Heart left ventricle (tissue), 16 donors: ENCODE measurements around the gene WWOX. TPM values are rescaled to one million over a fixed set of nuclear protein-coding genes. Genes with fewer than 3 reads are reported as not detected.

Source experiments
- ATAC-seq, 4 donors: fragments of 200-7000 bp; cut with Tn5 transposase; one replicate each; pipeline ENCODE4 v1.9.1; 2020 to 2022; ENCODE audit warnings: moderate library complexity in 4 of 4, mild to moderate bottlenecking in 3 of 4, moderate number of reproducible peaks in 1 of 4
- DNase-seq, 5 donors: peaks; one replicate each; pipeline ENCODE4 v3.0.0-alpha.2; 2020
- H3K27ac ChIP-seq, 12 donors: fragments of 200-600 bp; sonication (generic) in 4 of 12; one replicate each; pipeline versions ENCODE4 v1.5.0 to v1.8.0; 2016 to 2022; ENCODE audit warnings: mild to moderate bottlenecking in 2 of 12
- H3K27me3 ChIP-seq, 9 donors: fragments of 200-600 bp; sonication (generic) in 2 of 9; one replicate each; pipeline versions ENCODE4 v1.5.1 to v1.8.0; 2016 to 2022; ENCODE audit warnings: mild to moderate bottlenecking in 3 of 9
- H3K36me3 ChIP-seq, 9 donors: fragments of 200-600 bp; sonication (generic) in 2 of 9; one replicate each; pipeline versions ENCODE4 v1.5.0 to v1.8.0; 2018 to 2022; ENCODE audit warnings: mild to moderate bottlenecking in 2 of 9
- H3K4me1 ChIP-seq, 12 donors: fragments of 200-600 bp; sonication (generic) in 4 of 12; one replicate each; pipeline versions ENCODE4 v1.5.0 to v1.8.0; 2016 to 2022; ENCODE audit warnings: mild to moderate bottlenecking in 3 of 12
- H3K4me3 ChIP-seq, 12 donors: fragments of 200-600 bp; sonication (generic) in 4 of 12; one replicate each; pipeline versions ENCODE4 v1.5.0 to v1.8.0; 2017 to 2022; ENCODE audit warnings: mild to moderate bottlenecking in 9 of 12, moderate library complexity in 4 of 12
- H3K9me3 ChIP-seq, 12 donors: fragments of 200-600 bp; sonication (generic) in 4 of 12; one replicate each; pipeline versions ENCODE4 v1.5.0 to v1.8.0; 2016 to 2022; ENCODE audit warnings: mild to moderate bottlenecking in 1 of 12
- CTCF ChIP-seq, 12 donors: fragments of 200-600 bp; sonication (generic) in 4 of 12; IDR thresholded peaks; one replicate each; pipeline versions ENCODE4 v1.5.0 to v1.8.0; 2018 to 2022; ENCODE audit warnings: antibody characterized with exemption in 12 of 12, mild to moderate bottlenecking in 5 of 12
- POLR2A ChIP-seq, 2 donors: fragments of 450-650 bp; IDR thresholded peaks; one replicate each; pipeline ENCODE4 v1.6.1; 2017; ENCODE audit warnings: antibody characterized with exemption in 2 of 2, mild to moderate bottlenecking in 2 of 2, moderate library complexity in 2 of 2
- WGBS, 4 donors: extraction: QIAGEN DNeasy Blood & Tissue Kit in 2 of 4; methylation state at CpG; one replicate each; pipeline versions ENCODE4 v1.1.5 to v1.1.7; 2013 to 2018; 5-methylcytosine and 5-hydroxymethylcytosine counted together
- intact Hi-C, 10 donors: fragments of 100-400 bp; cut with DNase I; formaldehyde crosslinking; loops; one replicate each; pipeline versions ENCODE4 v1.11.1 to v1.14.2; 2022
- polyA plus RNA-seq, 2 donors: library from polyadenylated mRNA; stranded (reverse); fragments of 200-250 nt; gene quantifications; one replicate each; pipeline ENCODE4 v1.2.3, GENCODE V29; 2013
- total RNA-seq, 9 donors: library from RNA; depleted of rRNA in 2 of 9; stranded (reverse); fragments of >200 nt in 2 of 9; fragmentation: NEBNext Ultra II Directional in 3 of 9; extraction: Animal tissue kit (Norgen Biotek cat#: 25700) in 3 of 9; gene quantifications; one replicate each; pipeline versions ENCODE4 v1.1.0 to v1.2.4, GENCODE V29; 2016 to 2023
- donor health status: ischemic (EF 13 %, LVEDD 7.1; RV severe dilation, severe dysfunction).
- donor health status: healthy with polysubstance abuse.
- donor health status: DM: no; HTN: yes; CAD: no.
- donor health status: DM: no; HTN: no; CAD: no.
- donor health status: ischemic (EF 25% LVEDD 6.9; RV normal size, moderate dysfunction).
- donor health status: ischemic (EF 25% LVEDD 5.7; RV mildly dilated, moderate dysfunction).
- donor health status: healthy.
- donor health status: DM: yes; HTN: yes; CAD: no.
- donor health status: ischemic (EF 35%, LVEDD 5.7; RV mildly dilated, moderate dysfunction).
- donor health status: nonischemic (EF 11% LVEDD 7.7; RV severe dilation, severe dysfunction).
- donor health status: DM: yes; HTN: yes; CAD: no.
- donor health status: PGD.
- donor health status: ischemic (EF 29% LVEDD 5.4; RV normal size, mild dysfunction).
- donor health status: nonischemic (EF 23%, LVEDD 6.1; RV moderate dilation, normal function).

Gene WWOX
- total and polyA plus RNA-seq, 11 donors, result 4.3 to 18.3 (median 9.1) TPM

- TF ChIP-seq CTCF (IDR thresholded peaks at IDR 0.05), result no peak
- TF ChIP-seq POLR2A (IDR thresholded peaks at IDR 0.05), result no peak
- WGBS, 4 donors, result 95 to 97% (median 97%) methylated on average over 9 of the region's 9 CpGs
- intact Hi-C loops, result loop anchor here in 1 of 10 donors (10.0 kb wide), 1 partner anchor 89 kb away; no protein-coding TSS in a partner anchor
- DNase-seq, result no peak
- H3K36me3 ChIP-seq, result no peaks in the 10 kb centered on the region
- no peaks in the 10 kb centered on the region for H3K27me3 ChIP-seq
- H3K4me1 ChIP-seq, result peaks cover 0 to 12% (median 0%) of the 10 kb centered on the region in 12 donors
- no peak overlapping the region for H3K27ac ChIP-seq
- no peak for ATAC-seq
- H3K9me3 ChIP-seq, result no peaks in the 10 kb centered on the region
- H3K4me3 ChIP-seq, result no peak overlapping the region
These were observed 576.7 kb downstream of the WWOX start for GRCh38 chr16:78675951-78676792.

- ATAC-seq (no peak), DNase-seq (no peak)
- intact Hi-C loops, result loop anchor here in 1 of 10 donors (10.0 kb wide), 1 partner anchor 88 kb away; no protein-coding TSS in a partner anchor
- Histone ChIP-seq H3K4me3 (no peak overlapping the region), H3K27me3 (no peaks in the 10 kb centered on the region), H3K9me3 (no peaks in the 10 kb centered on the region), H3K4me1 (peaks cover 0 to 12% (median 0%) of the 10 kb centered on the region in 12 donors), H3K27ac (no peak overlapping the region), H3K36me3 (no peaks in the 10 kb centered on the region)
- 47 to 63% (median 58%) methylated on average over 4 of the region's 4 CpGs for WGBS, 4 donors
- TF ChIP-seq CTCF (IDR thresholded peaks at IDR 0.05), result no peak
- TF ChIP-seq POLR2A (IDR thresholded peaks at IDR 0.05), result no peak
These were observed 577.8 kb downstream of the WWOX start for GRCh38 chr16:78677181-78677731.

- ATAC-seq, result no peak
- 92 to 100% (median 96%) methylated on average over 2 of the region's 2 CpGs for WGBS, 4 donors
These were observed 580.1 kb downstream of the WWOX start for GRCh38 chr16:78679546-78679945.

More at GRCh38 chr16:78679546-78679945, 580.1 kb downstream of the WWOX start:
- H3K36me3 ChIP-seq, result no peaks in the 10 kb centered on the region
- H3K4me1 ChIP-seq, result peaks cover 0 to 24% (median 3%) of the 10 kb centered on the region in 12 donors
- no peak overlapping the region for H3K27ac ChIP-seq
- intact Hi-C loops, result loop anchor here in 1 of 10 donors (10.0 kb wide), 1 partner anchor 85 kb away; no protein-coding TSS in a partner anchor
- no peak overlapping the region for H3K4me3 ChIP-seq
- H3K27me3 ChIP-seq, result no peaks in the 10 kb centered on the region
- TF ChIP-seq POLR2A (IDR thresholded peaks at IDR 0.05), result no peak
- TF ChIP-seq CTCF (IDR thresholded peaks at IDR 0.05), result no peak
- no peak for DNase-seq
- H3K9me3 ChIP-seq, result no peaks in the 10 kb centered on the region
